Activated naive CD4-positive, alpha-beta T cell treated with anti-CD3 and anti-CD28 coated beads, Interleukin-2, amount 50 U/mL, for 16 hours (primary cell): ENCODE results near the gene TMEM132D.

Experiments used
- DNase-seq: peaks from one replicate; pipeline ENCODE4 v3.0.0-alpha.2; 2020

Gene TMEM132D

DNA sequence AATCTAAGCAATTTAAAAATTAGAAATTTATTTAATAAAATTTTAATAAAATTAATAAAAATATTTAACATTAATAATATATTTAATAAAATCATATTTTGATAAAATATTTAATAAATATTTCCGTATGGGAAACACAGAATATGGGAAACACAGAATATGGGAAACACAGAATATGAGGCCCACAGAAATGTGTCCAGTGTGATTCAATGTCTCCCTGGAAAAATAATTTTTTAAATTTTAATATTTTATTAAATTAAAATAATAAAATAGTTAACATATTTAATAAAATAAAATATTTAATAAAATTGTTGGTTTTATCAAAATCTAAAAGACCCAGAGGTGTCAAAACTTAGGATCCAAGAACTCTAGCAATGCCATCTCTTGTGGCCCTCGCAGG is 186.4 kb downstream of the TMEM132D start:
- no peak for DNase-seq

DNA sequence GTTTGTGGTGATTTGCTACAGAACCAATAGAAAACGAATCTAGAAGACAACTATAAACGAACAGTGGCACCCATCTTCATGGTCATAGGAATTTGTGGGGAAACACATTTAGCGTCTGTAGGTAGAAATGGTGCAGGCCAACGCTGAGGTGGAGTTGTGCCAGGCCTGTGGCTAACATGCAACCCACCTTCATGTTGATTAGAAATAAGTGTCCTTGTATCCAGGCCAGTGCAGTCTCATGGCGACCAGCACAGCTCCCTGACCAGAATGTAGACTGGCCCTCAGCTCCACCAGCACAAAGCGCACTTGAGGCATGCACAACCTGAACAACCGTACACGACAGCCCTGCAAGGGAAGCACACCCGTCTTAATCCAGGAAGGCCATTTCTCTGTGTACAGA is 187.0 kb downstream of the TMEM132D start:
- no peak for DNase-seq

- DNase-seq = no peak
Measured at GRCh38 chr12:129706716-129707115, 197.1 kb downstream of the TMEM132D start.

- DNase-seq = no peak
Measured at GRCh38 chr12:129704232-129704830, 199.5 kb downstream of the TMEM132D start.

GRCh38 chr12:129701631-129702101 is 202.2 kb downstream of the TMEM132D start:
- no peak for DNase-seq

- DNase-seq = no peak
Measured at GRCh38 chr12:129700036-129700435, 203.8 kb downstream of the TMEM132D start.

GRCh38 chr12:129696926-129697325 is 206.9 kb downstream of the TMEM132D start:
- no peak for DNase-seq

DNA sequence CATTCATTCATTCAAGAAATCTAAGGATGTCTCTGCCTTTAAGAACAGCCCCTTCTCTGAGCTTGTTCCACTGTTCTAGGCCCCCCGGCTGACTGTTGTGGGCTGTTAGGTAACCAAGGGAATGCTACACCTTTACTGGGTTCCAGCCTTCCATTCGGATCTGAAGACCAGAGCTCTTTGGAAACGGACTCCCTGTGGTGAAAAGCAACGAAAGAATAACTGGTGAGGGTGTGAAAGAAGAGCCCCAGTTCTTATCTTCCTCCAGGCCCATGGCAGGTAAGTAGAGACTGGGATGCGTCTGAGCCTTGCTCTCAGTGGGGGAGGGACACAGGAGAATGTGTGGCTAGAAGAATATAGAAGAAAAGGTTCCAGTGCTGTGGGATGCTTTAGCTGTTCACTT is 207.4 kb downstream of the TMEM132D start:
- no peak for DNase-seq

DNA sequence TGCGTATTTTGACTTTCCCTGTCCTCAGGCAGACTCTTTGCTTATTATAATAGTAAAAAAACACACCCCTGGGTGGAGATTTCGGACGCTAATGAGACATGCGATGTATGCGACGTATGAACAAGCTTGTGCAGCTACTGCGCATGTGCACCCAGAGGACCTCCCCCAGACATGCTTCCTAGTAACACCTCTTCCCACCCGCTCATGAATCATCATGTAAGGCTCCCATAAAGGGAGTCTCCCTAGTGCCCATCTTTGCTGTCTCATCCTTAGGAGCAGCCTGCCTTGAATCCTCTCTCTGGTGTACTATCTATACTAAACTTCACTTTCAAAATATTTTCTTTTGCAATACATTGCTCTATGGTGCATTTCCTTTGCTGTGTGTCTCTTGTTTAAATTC is 210.1 kb downstream of the TMEM132D start:
- no peak for DNase-seq

GRCh38 chr12:129687731-129688130 is 216.1 kb downstream of the TMEM132D start:
- no peak for DNase-seq

DNA sequence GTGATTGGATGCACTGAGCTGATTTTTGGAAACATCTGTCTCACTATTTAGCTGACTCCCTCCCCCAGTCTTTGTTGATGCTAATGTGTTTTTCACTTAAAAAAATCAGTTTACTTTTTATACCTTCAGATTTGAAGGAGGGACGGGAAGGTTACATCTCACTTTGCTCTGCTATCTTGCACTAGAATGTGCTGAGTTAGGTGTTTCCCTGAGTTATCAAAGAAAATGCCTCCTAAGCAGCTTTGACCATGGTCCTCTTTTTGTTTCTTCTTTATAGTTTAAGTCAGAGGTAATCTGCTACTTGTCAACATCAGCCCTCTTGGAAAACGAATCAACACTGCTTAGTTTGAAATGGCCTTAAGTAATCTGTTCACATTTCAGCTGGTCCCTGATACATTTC is 222.0 kb downstream of the TMEM132D start:
- DNase-seq = no peak

GRCh38 chr12:129681151-129681550 is 222.7 kb downstream of the TMEM132D start:
- DNase-seq = no peak

DNA sequence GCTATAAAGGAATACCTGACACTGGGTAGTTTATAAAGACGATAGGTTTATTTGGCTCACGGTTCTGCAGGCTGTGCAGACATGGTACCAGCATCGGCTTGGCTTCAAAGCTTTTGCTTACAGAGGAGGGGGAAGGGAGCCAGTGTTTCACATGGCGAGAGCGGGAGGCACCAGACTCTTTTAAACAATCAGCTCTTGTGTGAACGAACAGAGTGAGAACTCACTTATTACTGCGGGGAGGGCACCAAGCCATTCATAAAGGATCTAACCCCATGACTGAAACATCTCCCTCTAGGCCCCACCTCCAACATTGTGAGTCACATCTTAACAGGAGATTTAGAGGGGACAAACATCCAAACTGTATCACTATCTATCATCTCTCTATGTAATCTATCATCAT is 227.4 kb downstream of the TMEM132D start:
- no peak for DNase-seq

DNA sequence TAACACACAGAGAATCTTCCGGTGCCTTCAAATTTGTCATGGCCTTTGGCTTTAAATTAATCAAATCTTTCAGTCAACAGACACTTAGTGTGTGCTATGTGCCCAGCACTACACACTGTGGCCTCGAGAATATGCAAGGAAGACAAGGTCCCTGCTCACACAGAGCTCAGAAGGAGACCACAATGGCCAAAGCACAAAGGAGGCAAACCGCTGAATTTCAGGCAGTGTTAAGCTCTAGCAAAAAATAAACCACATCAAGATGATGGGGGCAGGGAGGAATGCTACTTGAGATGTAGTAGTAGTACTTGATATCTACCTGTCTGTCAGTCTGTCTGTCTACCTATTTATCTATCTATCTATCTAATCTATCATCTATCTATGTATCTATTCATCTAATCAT is 227.9 kb downstream of the TMEM132D start:
- no peak for DNase-seq

DNA sequence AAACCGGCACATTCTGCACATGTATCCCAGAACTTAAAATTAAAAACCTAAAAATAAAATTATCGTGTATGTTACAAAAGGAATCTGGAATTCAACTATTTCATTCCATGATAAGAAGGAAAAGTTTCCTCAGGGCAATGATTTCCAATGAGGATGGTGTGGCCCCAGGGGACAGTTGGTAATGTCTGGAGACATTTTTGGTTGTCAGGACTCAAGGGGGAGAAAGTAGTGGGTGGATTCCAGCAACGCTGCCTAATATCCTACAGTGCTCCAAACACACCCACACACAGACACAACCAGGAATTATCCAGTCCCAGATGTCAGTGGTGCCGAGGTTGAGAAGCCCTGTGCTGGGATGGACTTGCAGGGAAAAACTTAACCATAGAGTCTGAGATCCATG is 228.3 kb downstream of the TMEM132D start:
- DNase-seq = no peak

GRCh38 chr12:129673806-129674205 is 230.0 kb downstream of the TMEM132D start:
- no peak for DNase-seq

GRCh38 chr12:129672110-129672509 is 231.7 kb downstream of the TMEM132D start:
- DNase-seq = no peak

DNA sequence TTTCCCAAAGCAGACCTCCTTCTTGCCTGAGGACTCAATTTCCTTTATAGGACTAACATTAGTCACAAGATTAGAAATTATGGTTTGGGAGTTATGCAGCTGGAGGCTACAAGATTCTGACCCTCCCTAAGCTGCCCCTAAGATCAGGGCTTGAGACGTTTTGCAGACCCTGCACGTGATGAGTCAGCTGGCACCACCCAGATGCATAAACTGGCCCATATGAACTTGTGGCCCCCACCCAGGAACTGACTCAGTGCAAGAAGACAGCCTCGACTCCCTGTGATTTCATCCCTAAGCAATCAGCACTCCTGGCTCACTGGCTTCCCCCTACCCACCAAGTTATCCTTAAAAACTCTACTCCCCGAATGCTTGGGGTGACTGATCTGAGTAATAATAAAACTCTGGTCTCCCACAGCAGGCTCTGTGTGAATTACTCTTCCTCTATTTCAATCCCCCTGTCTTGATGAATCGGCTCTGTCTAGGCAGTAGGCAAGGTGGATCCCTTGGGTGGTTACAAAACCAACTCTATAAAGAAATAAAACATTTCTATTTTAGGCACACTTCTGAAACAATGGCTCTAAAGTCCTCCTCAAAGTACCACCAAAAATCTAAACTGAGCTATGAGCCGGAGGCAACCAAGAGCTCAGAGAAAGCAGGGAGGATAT is 233.4 kb downstream of the TMEM132D start:
- no peak for DNase-seq

DNA sequence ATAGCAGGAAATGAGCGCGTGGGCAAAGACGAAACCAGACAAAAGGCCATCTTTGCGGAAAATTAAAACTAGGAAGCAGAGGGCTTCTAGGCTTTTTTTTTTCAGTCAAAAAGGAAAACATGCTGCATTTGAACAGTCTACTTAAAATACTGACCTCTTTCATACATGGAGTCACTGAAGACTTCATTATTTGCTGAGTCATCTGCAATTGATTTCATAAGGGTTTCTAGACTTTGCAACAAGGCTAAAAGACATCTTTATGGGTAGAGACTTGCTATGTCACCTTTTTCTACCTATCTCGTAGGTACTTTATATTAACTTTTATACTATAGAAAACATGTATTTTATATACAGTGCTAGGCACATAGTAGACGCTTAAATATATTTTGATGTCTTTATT is 238.4 kb downstream of the TMEM132D start:
- no peak for DNase-seq

GRCh38 chr12:129662234-129662633 is 241.6 kb downstream of the TMEM132D start:
- no peak for DNase-seq

- no peak for DNase-seq
Measured at GRCh38 chr12:129660946-129661345, 242.9 kb downstream of the TMEM132D start.

- no peak for DNase-seq
Measured at GRCh38 chr12:129659961-129660622, 243.7 kb downstream of the TMEM132D start.

- DNase-seq = no peak
Measured at GRCh38 chr12:129657179-129657578, 246.6 kb downstream of the TMEM132D start.

DNA sequence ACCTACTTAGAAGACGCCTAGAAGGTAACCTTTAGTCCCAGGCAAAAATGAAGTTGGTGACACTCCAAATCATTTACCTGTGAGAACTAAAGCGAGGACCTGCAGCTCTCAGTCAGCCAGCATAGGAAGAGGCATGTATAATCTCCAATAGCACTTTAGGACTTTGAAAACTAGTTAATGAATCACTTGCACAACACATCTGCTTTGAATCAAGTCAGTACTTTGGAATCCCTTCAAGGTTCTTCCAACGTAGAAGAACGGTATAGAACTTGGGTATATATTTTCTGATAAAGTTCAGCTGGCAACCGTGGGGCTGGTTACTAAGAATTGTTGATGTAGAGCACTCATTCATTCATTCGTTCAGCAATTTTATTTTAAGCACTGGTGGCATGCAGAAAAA is 251.9 kb downstream of the TMEM132D start:
- no peak for DNase-seq
